Thoracic aorta (tissue), 2 donors: Measurements from ENCODE around the gene MRPS23. TPM values are rescaled to one million over a fixed set of nuclear protein-coding genes. Genes with fewer than 3 reads are reported as not detected.
"Not testable (repeated sequence)": the region's sequence is repeated elsewhere in the genome, so short reads cannot be mapped to it uniquely, and the experiment has no call there.

ENCODE experiments used
- ATAC-seq: fragments of 150-250 bp; one replicate; pipeline ENCODE4 v1.8.0; 2017; ENCODE audit warnings: low read depth; ENCODE audit not compliant: insufficient number of reproducible peaks, low FRiP score
- DNase-seq: peaks from one replicate; pipeline ENCODE4 v3.0.0-alpha.2; 2020; ENCODE audit warnings: low spot score
- H3K27ac ChIP-seq, 2 donors: fragments of 200-600 bp; sonication (generic); 1 replicate in 1 of 2; 2 replicates in 1 of 2; pipeline ENCODE4 v1.5.1; 2016; ENCODE audit warnings: mild to moderate bottlenecking in 2 of 2, moderate library complexity in 2 of 2
- H3K27me3 ChIP-seq: fragments of 200-600 bp; sonication (generic); replicated peaks from 2 replicates; pipeline ENCODE4 v1.6.0; 2016; ENCODE audit warnings: mild to moderate bottlenecking; ENCODE audit not compliant: insufficient read depth
- H3K36me3 ChIP-seq: fragments of 200-600 bp; sonication (generic); one replicate; pipeline ENCODE4 v1.5.1; 2016
- H3K4me1 ChIP-seq, 2 donors: fragments of 200-600 bp; sonication (generic); 1 replicate in 1 of 2; 2 replicates in 1 of 2; pipeline versions ENCODE4 v1.5.1 to v1.6.0; 2016; ENCODE audit warnings: low read depth in 2 of 2, mild to moderate bottlenecking in 1 of 2; ENCODE audit not compliant: control insufficient read depth in 1 of 2
- H3K4me3 ChIP-seq: fragments of 200-600 bp; sonication (generic); 2 replicates; pipeline ENCODE4 v1.5.1; 2016; ENCODE audit warnings: mild to moderate bottlenecking
- H3K9me3 ChIP-seq: fragments of 200-600 bp; sonication (generic); 2 replicates; pipeline ENCODE4 v1.5.1; 2016
- total RNA-seq, 2 donors: library from RNA; depleted of rRNA; stranded (reverse); fragments of >200 nt; gene quantifications; one replicate each; pipeline versions ENCODE4 v1.1.0 to v1.2.3, GENCODE V29; 2016
- TF ChIP-seq, protein P1 (sequence below): fragments of 200-600 bp; sonication (generic); IDR thresholded peaks from one replicate; pipeline ENCODE4 v1.5.1; 2019; ENCODE audit warnings: antibody characterized with exemption

MRPS23 gene
- total RNA-seq, 2 donors from 2014 or later: 16.2 to 16.6 TPM

DNA sequence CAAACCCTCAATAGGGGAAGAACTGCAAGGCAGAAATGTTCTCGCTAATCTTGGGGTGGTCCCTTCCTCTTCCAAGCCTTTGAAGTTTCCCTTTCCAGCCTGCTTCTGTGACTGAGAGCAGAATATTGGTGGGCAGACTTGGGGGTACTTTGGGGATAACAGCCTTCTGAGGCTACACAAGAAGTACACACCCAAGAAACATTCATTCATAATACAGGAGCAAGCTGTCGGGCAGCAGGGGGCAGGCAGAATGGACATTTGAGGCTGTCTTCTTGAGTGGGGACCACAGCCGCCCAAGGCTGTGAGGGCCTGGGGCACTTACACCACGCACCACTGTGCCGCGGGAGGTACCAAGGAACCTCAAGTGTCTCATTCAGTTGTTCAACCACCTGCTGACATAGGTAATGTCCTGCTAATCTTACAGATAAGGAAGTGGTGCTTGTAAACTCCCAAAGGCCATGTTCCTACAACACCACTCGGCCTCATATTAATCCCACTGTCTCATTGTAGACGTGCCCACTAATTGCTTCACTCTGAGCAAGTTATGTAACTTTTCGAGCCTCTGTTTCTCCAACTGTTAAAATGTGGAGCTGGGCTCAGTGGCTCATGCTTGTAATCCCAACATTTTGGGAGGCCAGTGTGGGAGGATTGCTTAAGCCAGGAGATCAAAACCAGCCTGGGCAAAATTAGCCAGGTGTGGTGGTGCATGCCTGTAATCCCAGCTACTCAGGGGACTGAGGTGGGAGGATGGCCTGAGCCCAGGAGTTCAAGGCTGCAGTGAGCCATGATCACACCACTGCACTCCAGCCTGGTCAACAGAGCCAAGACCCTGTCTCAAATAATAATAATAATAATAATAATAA, 2.5 kb upstream of the MRPS23 start:
- no peak for DNase-seq
- peaks cover 40 to 70% of the 10 kb centered on the region in 2 donors for H3K4me1 ChIP-seq
- H3K27ac ChIP-seq: peak overlapping the region; percentile 92
- peaks cover 3% of the 10 kb centered on the region for H3K36me3 ChIP-seq
- H3K4me3 ChIP-seq: peak overlapping the region; percentile 22
- H3K27me3 ChIP-seq: no peaks in the 10 kb centered on the region
- H3K9me3 ChIP-seq: no peaks in the 10 kb centered on the region
- ATAC-seq: no peak
- TF ChIP-seq, protein P1, sequence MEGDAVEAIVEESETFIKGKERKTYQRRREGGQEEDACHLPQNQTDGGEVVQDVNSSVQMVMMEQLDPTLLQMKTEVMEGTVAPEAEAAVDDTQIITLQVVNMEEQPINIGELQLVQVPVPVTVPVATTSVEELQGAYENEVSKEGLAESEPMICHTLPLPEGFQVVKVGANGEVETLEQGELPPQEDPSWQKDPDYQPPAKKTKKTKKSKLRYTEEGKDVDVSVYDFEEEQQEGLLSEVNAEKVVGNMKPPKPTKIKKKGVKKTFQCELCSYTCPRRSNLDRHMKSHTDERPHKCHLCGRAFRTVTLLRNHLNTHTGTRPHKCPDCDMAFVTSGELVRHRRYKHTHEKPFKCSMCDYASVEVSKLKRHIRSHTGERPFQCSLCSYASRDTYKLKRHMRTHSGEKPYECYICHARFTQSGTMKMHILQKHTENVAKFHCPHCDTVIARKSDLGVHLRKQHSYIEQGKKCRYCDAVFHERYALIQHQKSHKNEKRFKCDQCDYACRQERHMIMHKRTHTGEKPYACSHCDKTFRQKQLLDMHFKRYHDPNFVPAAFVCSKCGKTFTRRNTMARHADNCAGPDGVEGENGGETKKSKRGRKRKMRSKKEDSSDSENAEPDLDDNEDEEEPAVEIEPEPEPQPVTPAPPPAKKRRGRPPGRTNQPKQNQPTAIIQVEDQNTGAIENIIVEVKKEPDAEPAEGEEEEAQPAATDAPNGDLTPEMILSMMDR: no peak

DNA sequence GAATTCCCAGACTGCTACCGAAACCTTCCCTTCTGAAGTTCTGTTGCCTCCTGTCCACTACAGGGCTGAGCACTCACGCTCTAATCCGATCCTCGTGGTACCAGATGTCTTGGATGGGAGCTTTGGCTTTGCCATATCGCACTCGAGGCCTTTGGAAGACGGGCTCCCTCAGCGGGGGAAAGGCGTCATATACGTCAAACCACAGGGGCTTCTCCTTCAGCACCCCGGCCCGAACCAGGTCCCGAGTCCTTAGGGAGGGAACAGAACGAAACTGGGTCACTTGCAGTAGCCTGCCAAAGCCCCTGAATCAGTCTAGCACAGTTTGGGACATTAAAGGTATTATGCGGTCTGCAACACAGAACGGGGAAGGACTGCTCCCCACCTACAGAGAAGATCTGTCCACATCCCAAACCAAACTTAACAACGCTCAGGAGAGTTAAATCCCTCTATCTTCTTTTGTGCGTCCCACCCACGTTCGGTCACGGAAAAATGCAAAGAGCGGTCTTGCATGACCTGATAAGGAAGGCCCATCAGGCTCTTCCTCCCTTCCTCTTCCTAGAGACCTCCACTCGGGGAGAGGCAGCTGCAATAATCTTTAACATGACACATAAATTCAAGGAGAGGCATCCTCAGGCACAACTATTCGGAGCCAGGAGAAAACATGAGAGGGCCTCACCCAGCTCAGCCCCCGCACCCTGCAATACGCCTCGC, 526 bp downstream of the MRPS23 start:
- peak overlapping the region; percentile 56 to 92 for H3K27ac ChIP-seq
- H3K4me1 ChIP-seq: peaks cover 38 to 52% of the 10 kb centered on the region in 2 donors
- no peaks in the 10 kb centered on the region for H3K9me3 ChIP-seq
- TF ChIP-seq, protein P1: no peak
- no peaks in the 10 kb centered on the region for H3K27me3 ChIP-seq
- peaks cover 3% of the 10 kb centered on the region for H3K36me3 ChIP-seq
- DNase-seq (no peak), ATAC-seq (no peak)
- peak overlapping the region; percentile 89 for H3K4me3 ChIP-seq

DNA sequence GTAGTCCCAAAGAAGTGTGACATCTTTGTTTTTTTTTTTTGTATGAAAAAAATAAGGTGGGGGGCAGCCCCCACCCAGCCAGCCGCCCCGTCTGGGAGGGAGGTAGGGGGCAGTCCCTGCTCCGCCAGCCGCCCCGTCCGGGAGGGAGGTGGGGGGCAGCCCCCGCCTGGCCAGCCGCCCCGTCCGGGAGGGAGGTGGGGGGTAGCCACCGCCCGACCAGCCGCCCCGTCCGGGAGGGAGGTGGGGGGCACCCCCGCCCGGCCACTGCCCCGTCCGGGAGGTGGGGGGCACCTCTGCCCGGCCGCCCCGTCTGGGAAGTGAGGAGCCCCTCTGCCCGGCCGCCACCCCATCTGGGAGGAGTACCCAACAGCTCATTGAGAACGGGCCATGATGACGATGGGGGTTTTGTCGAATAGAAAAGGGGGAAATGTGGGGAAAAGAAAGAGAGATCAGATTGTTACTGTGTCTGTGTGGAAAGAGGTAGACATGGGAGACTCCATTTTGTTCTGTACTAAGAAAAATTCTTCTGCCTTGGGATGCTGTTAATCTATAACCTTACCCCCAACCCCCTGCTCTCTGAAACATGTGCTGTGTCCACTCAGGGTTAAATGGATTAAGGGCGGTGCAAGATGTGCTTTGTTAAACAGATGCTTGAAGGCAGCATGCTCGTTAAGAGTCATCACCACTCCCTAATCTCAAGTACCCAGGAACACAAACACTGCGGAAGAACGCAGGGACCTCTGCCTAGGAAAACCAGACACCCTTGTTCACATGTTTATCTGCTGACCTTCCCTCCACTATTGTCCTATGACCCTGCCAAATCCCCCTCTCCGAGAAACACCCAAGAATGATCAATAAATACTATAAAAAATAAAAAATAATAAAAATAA, 3.5 kb downstream of the MRPS23 start:
- H3K36me3 ChIP-seq, H3K9me3 ChIP-seq, ATAC-seq, H3K4me3 ChIP-seq, H3K27me3 ChIP-seq, DNase-seq, H3K27ac ChIP-seq: not testable (repeated sequence)
- peaks cover 14 to 24% of the 10 kb centered on the region in 2 donors for H3K4me1 ChIP-seq

DNA sequence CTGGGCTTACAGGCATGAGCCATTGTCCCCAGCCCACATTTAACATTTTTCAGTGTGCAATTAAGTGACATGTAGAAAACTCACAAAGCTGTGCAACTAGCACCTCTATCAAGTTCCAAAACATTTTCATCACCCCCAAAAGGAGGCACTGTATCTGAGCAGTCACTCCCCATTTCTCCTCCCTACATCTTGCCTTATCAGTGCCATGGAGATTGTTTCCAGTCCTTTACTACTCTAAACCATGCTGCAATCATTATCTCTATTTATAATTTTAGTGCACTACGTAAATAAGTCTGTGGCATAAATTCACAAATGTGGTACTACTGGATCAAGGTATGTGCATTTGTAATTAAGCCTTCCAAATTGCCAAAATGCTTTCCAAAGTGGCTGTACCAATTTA, 7.6 kb downstream of the MRPS23 start:
- DNase-seq (no peak), ATAC-seq (no peak)
- Histone ChIP-seq H3K36me3 (peaks cover 17% of the 10 kb centered on the region), H3K4me3 (no peak overlapping the region), H3K27ac (no peak overlapping the region), H3K27me3 (no peaks in the 10 kb centered on the region), H3K9me3 (no peaks in the 10 kb centered on the region), H3K4me1 (no peaks in the 10 kb centered on the region)
- TF ChIP-seq, protein P1: no peak

DNA sequence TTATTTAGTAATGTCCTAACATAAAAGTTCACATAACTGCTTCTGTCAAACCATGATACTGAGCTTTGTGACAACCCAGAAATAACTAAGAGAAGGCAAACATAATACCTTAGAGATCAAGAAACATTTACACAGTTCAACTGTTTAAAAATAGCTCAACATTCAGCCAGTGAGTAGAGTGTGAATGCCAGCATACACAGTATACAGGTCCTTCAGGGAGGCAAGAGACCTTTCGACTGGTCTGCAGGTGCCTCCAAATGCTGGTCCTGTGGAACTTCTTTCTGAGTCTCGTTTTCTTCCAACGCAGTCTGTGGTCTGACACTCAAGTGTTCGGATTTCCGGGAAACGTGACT, 10.3 kb downstream of the MRPS23 start:
- no peak for ATAC-seq

More for the DNA sequence above, 10.3 kb downstream of the MRPS23 start:
- Histone ChIP-seq H3K4me1 (peaks cover 5 to 12% of the 10 kb centered on the region in 2 donors), H3K4me3 (no peak overlapping the region), H3K36me3 (peaks cover 17% of the 10 kb centered on the region), H3K27ac (no peak overlapping the region), H3K27me3 (no peaks in the 10 kb centered on the region), H3K9me3 (no peaks in the 10 kb centered on the region)
- DNase-seq: no peak
- TF ChIP-seq, protein P1: no peak
